T-helper 2 cell (primary cell): ENCODE measurements around the gene CEP128.
"Not testable (repeated sequence)": the region's sequence is repeated elsewhere in the genome, so short reads cannot be mapped to it uniquely, and the experiment has no call there.

ENCODE experiments used
- DNase-seq, 5 experiments: peaks; one replicate each; pipeline versions ENCODE4 v3.0.0 to v3.0.0-alpha.2; 2012 to 2022

CEP128 gene

GRCh38 chr14:80953211-80953610, 11.7 kb upstream of the CEP128 start:
- DNase-seq: not testable (repeated sequence)

- DNase-seq: no peak
Observed at GRCh38 chr14:80951491-80951890, 10.0 kb upstream of the CEP128 start.

GRCh38 chr14:80948291-80948690, 6.8 kb upstream of the CEP128 start:
- DNase-seq: no peak

GRCh38 chr14:80946797-80947196, 5.3 kb upstream of the CEP128 start:
- no peak for DNase-seq

- no peak for DNase-seq
Observed at GRCh38 chr14:80946187-80946586, 4.6 kb upstream of the CEP128 start.

- no peak for DNase-seq
Observed at GRCh38 chr14:80944861-80945617, 3.5 kb upstream of the CEP128 start.

- DNase-seq: peak in 1 of 5 experiments; percentile 54
Observed at GRCh38 chr14:80942191-80942600, 658 bp upstream of the CEP128 start.

- DNase-seq: peak in 1 of 5 experiments; percentile 79
Observed at GRCh38 chr14:80940146-80940545, 1.4 kb downstream of the CEP128 start.

- no peak for DNase-seq
Observed at GRCh38 chr14:80933686-80934085, 7.9 kb downstream of the CEP128 start.

GRCh38 chr14:80933282-80933681, 8.3 kb downstream of the CEP128 start:
- no peak for DNase-seq

- peak in 4 of 5 experiments; percentile 17 to 97 (median 56) for DNase-seq
Observed at GRCh38 chr14:80930836-80931389, 10.6 kb downstream of the CEP128 start.

GRCh38 chr14:80930095-80930494, 11.4 kb downstream of the CEP128 start:
- peak in 1 of 5 experiments; percentile 50 for DNase-seq

GRCh38 chr14:80927083-80927989, 14.2 kb downstream of the CEP128 start:
- DNase-seq: no peak

GRCh38 chr14:80926397-80927082, 15.0 kb downstream of the CEP128 start:
- peak in 1 of 5 experiments; percentile 56 for DNase-seq

- DNase-seq: no peak
Observed at GRCh38 chr14:80924365-80925103, 17.0 kb downstream of the CEP128 start.

GRCh38 chr14:80923368-80923767, 18.2 kb downstream of the CEP128 start:
- DNase-seq: no peak

- DNase-seq: no peak
Observed at GRCh38 chr14:80919622-80920021, 21.9 kb downstream of the CEP128 start.

- not testable (repeated sequence) for DNase-seq
Observed at GRCh38 chr14:80912013-80912412, 29.5 kb downstream of the CEP128 start.

GRCh38 chr14:80906946-80907345, 34.6 kb downstream of the CEP128 start:
- no peak for DNase-seq

GRCh38 chr14:80906336-80906735, 35.2 kb downstream of the CEP128 start:
- DNase-seq: no peak

GRCh38 chr14:80902608-80903007, 38.9 kb downstream of the CEP128 start:
- DNase-seq: peak in 1 of 5 experiments; percentile 52

- peak in 1 of 5 experiments; percentile 23 for DNase-seq
Observed at GRCh38 chr14:80901822-80902221, 39.7 kb downstream of the CEP128 start.
